HepG2 (cell line): ENCODE measurements around the gene PCLO. TPM values are rescaled to one million over a fixed set of nuclear protein-coding genes. Genes with fewer than 3 reads are reported as not detected.

Experiments used
- ATAC-seq: fragments of 200-7000 bp; cut with Tn5 transposase; 3 replicates; pipeline ENCODE4 v1.9.1; 2020; ENCODE audit warnings: mild to moderate bottlenecking, moderate library complexity
- BruUV-seq: library from RNA; stranded (reverse); fragments of 400-500 nt; replicated peaks from 2 replicates; lab custom pipeline; 2021; lab: Mats Ljungman, UMichigan
- CTCF ChIA-PET: fragments of 300-600 bp; formaldehyde crosslinking; extraction: SDS; loops from one replicate; lab custom pipeline; 2021; ENCODE audit warnings: low total read pairs, inconsistent platforms, low intra/inter-chr PET ratio; lab: Yijun Ruan, JAX
- POLR2A ChIA-PET: fragments of 350-600 bp; sonication (Branson Sonifier 250); formaldehyde crosslinking; loops from one replicate; lab custom pipeline; 2020; ENCODE audit warnings: antibody characterized with exemption, inconsistent platforms; lab: Yijun Ruan, JAX
- DNase-seq: peaks from one replicate; pipeline ENCODE4 v3.0.0-alpha.2; 2015; ENCODE audit warnings: low spot score
- FAIRE-seq: peaks from 3 replicates; lab custom pipeline; 2011; peaks lifted over from hg19 to GRCh38; lab: Jason Lieb, UNC
- H2AFZ ChIP-seq: one replicate; pipeline ENCODE4 v1.6.1; 2011; ENCODE audit warnings: low read length, inconsistent platforms
- H3K27ac ChIP-seq: fragments of 300-600 bp; 3 replicates; pipeline ENCODE4 v1.8.0; 2011; ENCODE audit warnings: mixed run types, mild to moderate bottlenecking, mixed read lengths, low read length, inconsistent platforms; ENCODE audit not compliant: insufficient read depth; ENCODE audit errors: extremely low read length
- H3K27me3 ChIP-seq, 2 experiments: fragments of 200-600 bp in 1 of 2; 2 replicates in 1 of 2; 3 replicates in 1 of 2; pipeline versions ENCODE4 v1.6.0 to v1.8.0; 2011; ENCODE audit warnings: low read length in 2 of 2, mild to moderate bottlenecking in 2 of 2, moderate library complexity in 2 of 2, inconsistent platforms in 1 of 2; ENCODE audit not compliant: insufficient read depth in 2 of 2, control insufficient read depth in 1 of 2
- H3K36me3 ChIP-seq, 2 experiments: fragments of 200-600 bp in 1 of 2; replicated peaks in 1 of 2; 2 replicates in 1 of 2; 3 replicates in 1 of 2; pipeline versions ENCODE4 v1.5.1 to v1.8.0; 2011; ENCODE audit warnings: low read length in 2 of 2, inconsistent platforms in 1 of 2; ENCODE audit not compliant: insufficient read depth in 2 of 2, control insufficient read depth in 1 of 2
- H3K4me1 ChIP-seq: 2 replicates; pipeline ENCODE4 v1.5.1; 2012; ENCODE audit warnings: low read length, inconsistent platforms; ENCODE audit not compliant: insufficient read depth
- H3K4me2 ChIP-seq: 2 replicates; pipeline ENCODE4 v1.6.0; 2011; ENCODE audit warnings: low read depth, low read length, inconsistent platforms
- H3K4me3 ChIP-seq, 3 experiments: fragments of 200-600 bp in 1 of 3; sonication (generic), shearing (Covaris generic) in 1 of 3; replicated peaks in 1 of 3; 2 replicates each; pipeline ENCODE4 v1.5.1; 2011 to 2016; ENCODE audit warnings: low read length in 3 of 3, inconsistent platforms in 2 of 3, low read depth in 2 of 3, mild to moderate bottlenecking in 2 of 3, control low read depth in 1 of 3, mixed read lengths in 1 of 3; ENCODE audit not compliant: insufficient read depth in 1 of 3
- H3K79me2 ChIP-seq: one replicate; pipeline ENCODE4 v1.6.1; 2011; ENCODE audit warnings: low read length, inconsistent platforms; ENCODE audit not compliant: insufficient read depth
- H3K9ac ChIP-seq: 2 replicates; pipeline ENCODE4 v1.6.0; 2011; ENCODE audit warnings: mild to moderate bottlenecking, low read depth, low read length, inconsistent platforms; ENCODE audit not compliant: insufficient read depth
- H3K9me3 ChIP-seq: 2 replicates; pipeline ENCODE4 v1.5.1; 2012; ENCODE audit warnings: mild to moderate bottlenecking, low read length
- H4K20me1 ChIP-seq: 2 replicates; pipeline ENCODE4 v1.6.0; 2011; ENCODE audit warnings: inconsistent platforms, mild to moderate bottlenecking, low read length, moderate library complexity; ENCODE audit not compliant: insufficient read depth
- FOXK1 ChIP-seq: sonication (generic); formaldehyde crosslinking; IDR thresholded peaks from 2 replicates; pipeline ENCODE4 v1.4.0; 2020; ENCODE audit warnings: low read depth, missing genetic modification reagents, borderline replicate concordance
- HOXA7 ChIP-seq: sonication (generic); formaldehyde crosslinking; IDR thresholded peaks from 2 replicates; pipeline ENCODE4 v1.8.1; 2022; ENCODE audit warnings: mild to moderate bottlenecking, missing genetic modification reagents, moderate library complexity
- MAF1 ChIP-seq: sonication (generic); formaldehyde crosslinking; IDR thresholded peaks from 2 replicates; pipeline ENCODE4 v1.5.0; 2020; ENCODE audit warnings: missing genetic modification reagents, borderline replicate concordance
- MIER3 ChIP-seq: IDR thresholded peaks from 2 replicates; pipeline ENCODE4 v1.6.1; 2016; ENCODE audit warnings: missing compliant biosample characterization, borderline replicate concordance
- NFIC ChIP-seq: IDR thresholded peaks from 2 replicates; pipeline ENCODE4 v1.6.1; 2012; ENCODE audit warnings: mild to moderate bottlenecking, low read length, inconsistent platforms
- NR3C1 ChIP-seq: sonication (generic); formaldehyde crosslinking; IDR thresholded peaks from 2 replicates; pipeline ENCODE4 v1.4.0; 2020; ENCODE audit warnings: missing genetic modification reagents
- SUZ12 ChIP-seq: fragments of 150-350 bp; IDR thresholded peaks from 2 replicates; pipeline ENCODE4 v1.6.1; 2014; ENCODE audit warnings: low read depth, low read length
- ZBTB1 ChIP-seq: sonication (generic); formaldehyde crosslinking; IDR thresholded peaks from 2 replicates; pipeline ENCODE4 v1.4.0; 2020; ENCODE audit warnings: missing genetic modification reagents, borderline replicate concordance
- ZBTB7B ChIP-seq: sonication (generic); formaldehyde crosslinking; IDR thresholded peaks from 2 replicates; pipeline ENCODE4 v1.4.0; 2020; ENCODE audit warnings: missing genetic modification reagents
- ZNF10 ChIP-seq: sonication (generic); formaldehyde crosslinking; IDR thresholded peaks from 2 replicates; pipeline ENCODE4 v1.4.0; 2020; ENCODE audit warnings: mild to moderate bottlenecking, low read depth, missing genetic modification reagents, borderline replicate concordance
- ZNF383 ChIP-seq: sonication (generic); formaldehyde crosslinking; IDR thresholded peaks from 2 replicates; pipeline ENCODE4 v1.4.0; 2020; ENCODE audit warnings: missing genetic modification reagents, mild to moderate bottlenecking, borderline replicate concordance
- ZNF550 ChIP-seq: sonication (generic); formaldehyde crosslinking; IDR thresholded peaks from 2 replicates; pipeline ENCODE4 v1.4.0; 2020; ENCODE audit warnings: mild to moderate bottlenecking, missing genetic modification reagents, borderline replicate concordance
- ZNF569 ChIP-seq: sonication (generic); formaldehyde crosslinking; IDR thresholded peaks from 2 replicates; pipeline ENCODE4 v1.5.0; 2020; ENCODE audit warnings: mild to moderate bottlenecking, missing genetic modification reagents, moderate library complexity, borderline replicate concordance
- ZNF7 ChIP-seq: IDR thresholded peaks from 2 replicates; pipeline ENCODE4 v1.6.1; 2016; ENCODE audit warnings: missing biosample characterization, missing genetic modification reagents
- WGBS: methylation state at CpG from one replicate; pipeline ENCODE4 v1.1.6; 2017; ENCODE audit warnings: low lambda C conversion rate; 5-methylcytosine and 5-hydroxymethylcytosine counted together
- in situ Hi-C: cut with HindIII; loops from 2 replicates; pipeline ENCODE4 v1.10.0; 2017; ENCODE audit warnings: low pct_unique_long_range_greater_than_20kb; ENCODE audit not compliant: extremely low pct_ligation_motif_present
- intact Hi-C: fragments of 100-400 bp; cut with micrococcal nuclease; formaldehyde crosslinking; loops from one replicate; pipeline ENCODE4 v1.10.0; 2022; ENCODE audit not compliant: unreplicated experiment
- polyA plus RNA-seq, 8 experiments: library from polyadenylated mRNA; depleted of rRNA in 3 of 8; stranded (reverse) in 7 of 8; unstranded in 1 of 8; fragments of >200 nt; fragmentation: Illumina TruSeq in 4 of 8; extraction: Trizol in 4 of 8; gene quantifications; 2 replicates each; pipeline versions ENCODE4 v1.2.1 to v1.2.3, GENCODE V29; 2011 to 2016; ENCODE audit warnings: low read depth in 4 of 8, missing spikeins in 1 of 8, mixed read lengths in 1 of 8; ENCODE audit not compliant: insufficient read depth in 1 of 8
- total RNA-seq, 5 experiments: library from RNA; depleted of rRNA; stranded (reverse); fragments of >200 nt; fragmentation: Illumina TruSeq; extraction: Trizol; gene quantifications; 2 replicates each; pipeline ENCODE4 v1.2.3, GENCODE V29; 2016; ENCODE audit warnings: low read depth in 1 of 5
- TF ChIP-seq, protein P1 (sequence below): IDR thresholded peaks from 2 replicates; pipeline ENCODE4 v1.6.1; 2016; ENCODE audit warnings: control low read depth
- TF ChIP-seq, protein P2 (sequence below): sonication (generic); formaldehyde crosslinking; IDR thresholded peaks from 2 replicates; pipeline ENCODE4 v1.4.0; 2020; ENCODE audit warnings: missing genetic modification reagents
- TF ChIP-seq, protein P3 (sequence below): sonication (generic); formaldehyde crosslinking; IDR thresholded peaks from 2 replicates; pipeline ENCODE4; 2020; ENCODE audit warnings: missing genetic modification reagents, mild to moderate bottlenecking, borderline replicate concordance

PCLO gene
- total and polyA plus RNA-seq, 2 of the 13 experiments (the other 11 are each of a cell fraction or from before 2014, with no cell fraction given) = 0.07 to 0.29 TPM

DNA sequence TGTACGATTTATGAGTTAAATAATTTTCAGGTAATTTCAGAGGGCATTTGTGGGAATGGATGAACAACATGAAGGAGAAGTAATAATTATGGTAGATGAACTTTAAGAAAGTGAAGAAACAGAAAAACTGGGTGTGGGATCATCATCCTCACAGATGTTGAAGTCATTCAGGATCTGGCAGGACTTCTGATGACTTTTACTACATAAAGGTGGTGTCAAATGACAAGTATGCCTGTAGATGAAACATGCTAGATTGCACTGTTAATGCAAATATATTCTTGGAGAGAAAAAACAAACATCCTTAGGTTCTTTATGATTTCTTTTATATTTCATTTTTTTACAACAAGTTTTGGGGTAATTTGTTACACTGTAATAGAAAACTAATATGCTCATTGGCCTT, 230.2 kb downstream of the PCLO start:
- no peaks in the 10 kb centered on the region for H3K36me3 ChIP-seq
- no peaks in the 10 kb centered on the region for H3K4me1 ChIP-seq
- H2AFZ ChIP-seq = no peak overlapping the region
- H3K79me2 ChIP-seq = no peaks in the 10 kb centered on the region
- ChIA-PET CTCF (no interaction called here), POLR2A (no interaction called here)
- no peak for ATAC-seq
- H4K20me1 ChIP-seq = no peaks in the 10 kb centered on the region
- no peak overlapping the region for H3K27ac ChIP-seq
- in situ Hi-C loops = no loop called here
- WGBS = 5% methylated on average over 1 of the region's 1 CpG
- FAIRE-seq = no peak
- intact Hi-C loops = no loop called here
- DNase-seq = no peak
- H3K4me2 ChIP-seq = no peak overlapping the region
- no peak overlapping the region for H3K4me3 ChIP-seq
- BruUV-seq = no TSS peak
- no peaks in the 10 kb centered on the region for H3K9me3 ChIP-seq
- no peaks in the 10 kb centered on the region for H3K27me3 ChIP-seq
- no peak overlapping the region for H3K9ac ChIP-seq
- TF ChIP-seq SUZ12 (no peak), ZNF569 (CRISPR knock-in tag) (no peak), NR3C1 (CRISPR knock-in tag) (no peak), FOXK1 (no peak), HOXA7 (CRISPR knock-in tag) (no peak), ZNF7 (CRISPR knock-in tag) (no peak), MAF1 (no peak), ZNF550 (no peak), NFIC (no peak), MIER3 (CRISPR knock-in tag) (no peak), ZNF383 (CRISPR knock-in tag) (no peak), ZBTB1 (CRISPR knock-in tag) (no peak), ZBTB7B (CRISPR knock-in tag) (no peak), ZNF10 (CRISPR knock-in tag) (no peak)
- TF ChIP-seq, protein P1, sequence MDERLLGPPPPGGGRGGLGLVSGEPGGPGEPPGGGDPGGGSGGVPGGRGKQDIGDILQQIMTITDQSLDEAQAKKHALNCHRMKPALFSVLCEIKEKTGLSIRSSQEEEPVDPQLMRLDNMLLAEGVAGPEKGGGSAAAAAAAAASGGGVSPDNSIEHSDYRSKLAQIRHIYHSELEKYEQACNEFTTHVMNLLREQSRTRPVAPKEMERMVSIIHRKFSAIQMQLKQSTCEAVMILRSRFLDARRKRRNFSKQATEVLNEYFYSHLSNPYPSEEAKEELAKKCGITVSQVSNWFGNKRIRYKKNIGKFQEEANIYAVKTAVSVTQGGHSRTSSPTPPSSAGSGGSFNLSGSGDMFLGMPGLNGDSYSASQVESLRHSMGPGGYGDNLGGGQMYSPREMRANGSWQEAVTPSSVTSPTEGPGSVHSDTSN (CRISPR knock-in tag) = no peak
- TF ChIP-seq, protein P2, sequence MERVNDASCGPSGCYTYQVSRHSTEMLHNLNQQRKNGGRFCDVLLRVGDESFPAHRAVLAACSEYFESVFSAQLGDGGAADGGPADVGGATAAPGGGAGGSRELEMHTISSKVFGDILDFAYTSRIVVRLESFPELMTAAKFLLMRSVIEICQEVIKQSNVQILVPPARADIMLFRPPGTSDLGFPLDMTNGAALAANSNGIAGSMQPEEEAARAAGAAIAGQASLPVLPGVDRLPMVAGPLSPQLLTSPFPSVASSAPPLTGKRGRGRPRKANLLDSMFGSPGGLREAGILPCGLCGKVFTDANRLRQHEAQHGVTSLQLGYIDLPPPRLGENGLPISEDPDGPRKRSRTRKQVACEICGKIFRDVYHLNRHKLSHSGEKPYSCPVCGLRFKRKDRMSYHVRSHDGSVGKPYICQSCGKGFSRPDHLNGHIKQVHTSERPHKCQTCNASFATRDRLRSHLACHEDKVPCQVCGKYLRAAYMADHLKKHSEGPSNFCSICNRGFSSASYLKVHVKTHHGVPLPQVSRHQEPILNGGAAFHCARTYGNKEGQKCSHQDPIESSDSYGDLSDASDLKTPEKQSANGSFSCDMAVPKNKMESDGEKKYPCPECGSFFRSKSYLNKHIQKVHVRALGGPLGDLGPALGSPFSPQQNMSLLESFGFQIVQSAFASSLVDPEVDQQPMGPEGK = no peak
- TF ChIP-seq, protein P3, sequence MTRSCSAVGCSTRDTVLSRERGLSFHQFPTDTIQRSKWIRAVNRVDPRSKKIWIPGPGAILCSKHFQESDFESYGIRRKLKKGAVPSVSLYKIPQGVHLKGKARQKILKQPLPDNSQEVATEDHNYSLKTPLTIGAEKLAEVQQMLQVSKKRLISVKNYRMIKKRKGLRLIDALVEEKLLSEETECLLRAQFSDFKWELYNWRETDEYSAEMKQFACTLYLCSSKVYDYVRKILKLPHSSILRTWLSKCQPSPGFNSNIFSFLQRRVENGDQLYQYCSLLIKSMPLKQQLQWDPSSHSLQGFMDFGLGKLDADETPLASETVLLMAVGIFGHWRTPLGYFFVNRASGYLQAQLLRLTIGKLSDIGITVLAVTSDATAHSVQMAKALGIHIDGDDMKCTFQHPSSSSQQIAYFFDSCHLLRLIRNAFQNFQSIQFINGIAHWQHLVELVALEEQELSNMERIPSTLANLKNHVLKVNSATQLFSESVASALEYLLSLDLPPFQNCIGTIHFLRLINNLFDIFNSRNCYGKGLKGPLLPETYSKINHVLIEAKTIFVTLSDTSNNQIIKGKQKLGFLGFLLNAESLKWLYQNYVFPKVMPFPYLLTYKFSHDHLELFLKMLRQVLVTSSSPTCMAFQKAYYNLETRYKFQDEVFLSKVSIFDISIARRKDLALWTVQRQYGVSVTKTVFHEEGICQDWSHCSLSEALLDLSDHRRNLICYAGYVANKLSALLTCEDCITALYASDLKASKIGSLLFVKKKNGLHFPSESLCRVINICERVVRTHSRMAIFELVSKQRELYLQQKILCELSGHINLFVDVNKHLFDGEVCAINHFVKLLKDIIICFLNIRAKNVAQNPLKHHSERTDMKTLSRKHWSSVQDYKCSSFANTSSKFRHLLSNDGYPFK (CRISPR knock-in tag) = no peak
